Left lobe of liver (tissue), 2 donors: ENCODE measurements around the gene RB1. TPM values are rescaled to one million over a fixed set of nuclear protein-coding genes. Genes with fewer than 3 reads are reported as not detected.
"Not testable (repeated sequence)": the region's sequence is repeated elsewhere in the genome, so short reads cannot be mapped to it uniquely, and the experiment has no call there.

Experiments
- ATAC-seq: fragments of 200-7000 bp; cut with Tn5 transposase; one replicate; pipeline ENCODE4 v1.9.1; 2020; ENCODE audit warnings: mild to moderate bottlenecking, moderate library complexity
- DNase-seq: peaks from one replicate; pipeline ENCODE4 v3.0.0-alpha.2; 2020; ENCODE audit warnings: low spot score
- total RNA-seq: library from RNA; stranded (reverse); gene quantifications from one replicate; pipeline ENCODE4 v1.2.1, GENCODE V29; 2021
- donor health status: DM: no; HTN: no; CAD: no; lungs with moderate emphysema.
- donor health status: DM: no; HTN: yes; CAD: no.

Gene RB1
- total RNA-seq, 1 donor from 2014 or later = 8.2 TPM

GRCh38 chr13:48403913-48404312, 100.4 kb downstream of the RB1 start:
- no peak for DNase-seq
- peak; percentile 34 for ATAC-seq

GRCh38 chr13:48404952-48405351, 101.4 kb downstream of the RB1 start:
- DNase-seq (no peak), ATAC-seq (no peak)

- DNase-seq = no peak
These were observed 102.3 kb downstream of the RB1 start for GRCh38 chr13:48405875-48406274.

GRCh38 chr13:48410199-48410598, 106.6 kb downstream of the RB1 start:
- DNase-seq (no peak), ATAC-seq (no peak)

More at GRCh38 chr13:48405875-48406274, 102.3 kb downstream of the RB1 start:
- ATAC-seq = no peak

- ATAC-seq (peak; percentile 42), DNase-seq (no peak)
These were observed 107.7 kb downstream of the RB1 start for GRCh38 chr13:48411147-48411794.

GRCh38 chr13:48411841-48412531, 108.4 kb downstream of the RB1 start:
- ATAC-seq = peak; percentile 53
- no peak for DNase-seq

GRCh38 chr13:48412881-48413351, 109.4 kb downstream of the RB1 start, which contains the start of gene LPAR6:
LPAR6 (minus strand) TSS chr13:48413113; CDS start chr13:48412423, 690 bp downstream.
- peak; percentile 84 for ATAC-seq
- no peak for DNase-seq

GRCh38 chr13:48414501-48414900, 111.0 kb downstream of the RB1 start:
- ATAC-seq (no peak), DNase-seq (no peak)

- DNase-seq (no peak), ATAC-seq (no peak)
These were observed 112.0 kb downstream of the RB1 start for GRCh38 chr13:48415516-48415915.

GRCh38 chr13:48422003-48422402, 118.5 kb downstream of the RB1 start:
- ATAC-seq, DNase-seq: not testable (repeated sequence)

- DNase-seq = no peak
- ATAC-seq = no peak
These were observed 120.7 kb downstream of the RB1 start for GRCh38 chr13:48424212-48424611.

- ATAC-seq (no peak), DNase-seq (no peak)
These were observed 122.5 kb downstream of the RB1 start for GRCh38 chr13:48426052-48426451.

- DNase-seq = not testable (repeated sequence)
- ATAC-seq = peak; percentile 23
These were observed 123.3 kb downstream of the RB1 start for GRCh38 chr13:48426755-48427298.

GRCh38 chr13:48429036-48429435, 125.5 kb downstream of the RB1 start:
- no peak for DNase-seq
- no peak for ATAC-seq

GRCh38 chr13:48429886-48430285, 126.3 kb downstream of the RB1 start:
- DNase-seq (no peak), ATAC-seq (no peak)

GRCh38 chr13:48431431-48431830, 127.9 kb downstream of the RB1 start:
- no peak for ATAC-seq
- no peak for DNase-seq

GRCh38 chr13:48431987-48432615, 128.6 kb downstream of the RB1 start:
- ATAC-seq = no peak
- no peak for DNase-seq

GRCh38 chr13:48434200-48434599, 130.6 kb downstream of the RB1 start:
- DNase-seq = no peak
- ATAC-seq = no peak

GRCh38 chr13:48436661-48437288, 133.2 kb downstream of the RB1 start:
- no peak for ATAC-seq

GRCh38 chr13:48437371-48437770, 133.8 kb downstream of the RB1 start:
- peak; percentile 46 for ATAC-seq
- DNase-seq = no peak

More at GRCh38 chr13:48436661-48437288, 133.2 kb downstream of the RB1 start:
- no peak for DNase-seq
